Measurements from ENCODE around the gene ESR2.
A peak's percentile ranks its signal among the peaks of the same experiment; 100 is the strongest.
"Not testable (repeated sequence)": the region's sequence is repeated elsewhere in the genome, so short reads cannot be mapped to it uniquely, and the experiment has no call there.

ESR2 gene

GRCh38 chr14:64293976-64294671 lies at the start of gene ESR2:
TSS of gene ESR2 (minus strand) at chr14:64294371. CDS start at chr14:64282985, 11,386 bp downstream.
- no peak for DNase-seq (ENCODE audit: low spot score)

- no peak for DNase-seq (ENCODE audit: low spot score)
Observed at GRCh38 chr14:64340560-64341196, 46.5 kb upstream of the ESR2 start.

GRCh38 chr14:64338616-64339316 lies 44.6 kb upstream of the ESR2 start:
- DNase-seq (ENCODE audit: low spot score), result peak; percentile 86

GRCh38 chr14:64337888-64338615 lies 43.9 kb upstream of the ESR2 start:
- DNase-seq (ENCODE audit: low spot score), result peak; percentile 45

- DNase-seq (ENCODE audit: low spot score), result no peak
Observed at GRCh38 chr14:64329149-64329548, 35.0 kb upstream of the ESR2 start.

GRCh38 chr14:64326502-64326901 lies 32.3 kb upstream of the ESR2 start:
- DNase-seq (ENCODE audit: low spot score), result no peak

GRCh38 chr14:64324895-64325294 lies 30.7 kb upstream of the ESR2 start:
- DNase-seq (ENCODE audit: low spot score), result no peak

- DNase-seq (ENCODE audit: low spot score), result no peak
Observed at GRCh38 chr14:64324461-64324860, 30.3 kb upstream of the ESR2 start.

- not testable (repeated sequence) for DNase-seq (ENCODE audit: low spot score)
Observed at GRCh38 chr14:64320362-64320761, 26.2 kb upstream of the ESR2 start.

GRCh38 chr14:64318695-64319094 lies 24.5 kb upstream of the ESR2 start:
- not testable (repeated sequence) for DNase-seq (ENCODE audit: low spot score)

GRCh38 chr14:64303471-64303917 lies 9.3 kb upstream of the ESR2 start:
- DNase-seq (ENCODE audit: low spot score), result peak; percentile 56

GRCh38 chr14:64298773-64299172 lies 4.6 kb upstream of the ESR2 start:
- DNase-seq (ENCODE audit: low spot score), result no peak

- DNase-seq (ENCODE audit: low spot score), result no peak
Observed at GRCh38 chr14:64296561-64296960, 2.4 kb upstream of the ESR2 start.

GRCh38 chr14:64294672-64295413 lies 672 bp upstream of the ESR2 start:
- peak; percentile 71 for DNase-seq (ENCODE audit: low spot score)

GRCh38 chr14:64292197-64292596 lies 2.0 kb downstream of the ESR2 start:
- DNase-seq (ENCODE audit: low spot score), result no peak

- no peak for DNase-seq (ENCODE audit: low spot score)
Observed at GRCh38 chr14:64289571-64289970, 4.6 kb downstream of the ESR2 start.

GRCh38 chr14:64281805-64282204 lies 12.4 kb downstream of the ESR2 start:
- no peak for DNase-seq (ENCODE audit: low spot score)

GRCh38 chr14:64279704-64280668 lies 14.2 kb downstream of the ESR2 start:
- no peak for DNase-seq (ENCODE audit: low spot score)

GRCh38 chr14:64278458-64278857 lies 15.7 kb downstream of the ESR2 start:
- no peak for DNase-seq (ENCODE audit: low spot score)

GRCh38 chr14:64272019-64272418 lies 22.2 kb downstream of the ESR2 start:
- no peak for DNase-seq (ENCODE audit: low spot score)

Measured in HuH-7.5 (cell line).